Measurements from ENCODE around the gene PPEF2. TPM values are rescaled to one million over a fixed set of nuclear protein-coding genes. Genes with fewer than 3 reads are reported as not detected.
"Not testable (repeated sequence)": the region's sequence is repeated elsewhere in the genome, so short reads cannot be mapped to it uniquely, and the experiment has no call there.

PPEF2 gene, protein sequence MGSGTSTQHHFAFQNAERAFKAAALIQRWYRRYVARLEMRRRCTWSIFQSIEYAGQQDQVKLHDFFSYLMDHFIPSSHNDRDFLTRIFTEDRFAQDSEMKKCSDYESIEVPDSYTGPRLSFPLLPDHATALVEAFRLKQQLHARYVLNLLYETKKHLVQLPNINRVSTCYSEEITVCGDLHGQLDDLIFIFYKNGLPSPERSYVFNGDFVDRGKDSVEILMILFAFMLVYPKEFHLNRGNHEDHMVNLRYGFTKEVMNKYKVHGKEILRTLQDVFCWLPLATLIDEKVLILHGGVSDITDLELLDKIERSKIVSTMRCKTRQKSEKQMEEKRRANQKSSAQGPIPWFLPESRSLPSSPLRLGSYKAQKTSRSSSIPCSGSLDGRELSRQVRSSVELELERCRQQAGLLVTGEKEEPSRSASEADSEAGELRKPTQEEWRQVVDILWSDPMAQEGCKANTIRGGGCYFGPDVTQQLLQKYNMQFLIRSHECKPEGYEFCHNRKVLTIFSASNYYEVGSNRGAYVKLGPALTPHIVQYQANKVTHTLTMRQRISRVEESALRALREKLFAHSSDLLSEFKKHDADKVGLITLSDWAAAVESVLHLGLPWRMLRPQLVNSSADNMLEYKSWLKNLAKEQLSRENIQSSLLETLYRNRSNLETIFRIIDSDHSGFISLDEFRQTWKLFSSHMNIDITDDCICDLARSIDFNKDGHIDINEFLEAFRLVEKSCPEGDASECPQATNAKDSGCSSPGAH
- total RNA-seq: under 0.01 TPM

DNA sequence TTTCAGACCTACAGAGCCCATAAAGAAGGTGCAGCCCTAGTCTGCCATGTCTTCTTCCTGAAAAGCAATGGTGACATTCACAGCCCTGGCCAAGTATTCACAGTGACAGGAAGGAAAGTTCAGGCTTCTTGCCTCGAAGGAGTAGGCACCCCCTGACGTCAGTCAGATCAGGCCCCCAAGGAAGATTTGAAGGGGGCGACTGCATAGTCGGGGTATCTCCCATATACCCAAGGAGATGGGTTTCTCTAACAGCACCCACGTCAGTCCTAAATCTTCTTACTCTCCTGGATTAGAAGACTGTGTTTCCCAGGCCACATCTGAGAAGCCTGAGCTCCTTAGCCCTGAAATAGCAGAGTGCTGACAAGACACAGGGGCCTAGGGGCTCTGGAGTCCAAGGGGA, at the start of gene PPEF2:
TSS of gene PPEF2 (minus strand) at position 101 of the 400 bp plus-strand sequence. CDS start 6,127 bp downstream, outside the sequence.
- DNase-seq (ENCODE audit: low read depth in 2 of 3, low spot score in 2 of 3): no peak

DNA sequence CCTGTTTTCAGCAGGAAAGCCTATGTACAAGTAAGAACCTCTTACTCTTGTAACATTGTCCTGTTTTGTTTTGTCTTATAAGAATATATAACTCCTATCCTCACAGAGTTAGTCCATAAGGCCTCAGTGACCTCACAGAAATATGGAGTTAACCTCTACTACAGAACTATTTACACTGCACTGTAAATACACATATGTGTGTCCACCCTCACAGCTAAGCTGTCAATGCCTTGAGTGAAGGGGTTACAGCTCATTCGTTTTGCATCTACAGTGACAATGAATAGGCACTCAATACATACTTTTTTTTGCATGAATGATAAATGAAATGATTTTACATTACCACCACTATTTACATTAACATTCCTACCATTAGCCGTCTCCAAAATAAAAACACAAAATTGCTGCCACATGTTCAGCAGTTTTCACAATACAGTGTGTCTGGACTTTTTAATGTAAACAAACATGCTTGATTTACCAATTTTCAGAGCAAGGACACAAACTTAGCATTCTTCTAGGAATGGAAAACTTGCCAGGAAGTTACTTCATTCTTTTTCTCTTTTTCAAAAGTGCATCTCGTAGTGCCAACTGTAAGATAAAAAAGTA, 48.1 kb upstream of the PPEF2 start:
- no peak for DNase-seq (ENCODE audit: low read depth in 2 of 3, low spot score in 2 of 3)

DNA sequence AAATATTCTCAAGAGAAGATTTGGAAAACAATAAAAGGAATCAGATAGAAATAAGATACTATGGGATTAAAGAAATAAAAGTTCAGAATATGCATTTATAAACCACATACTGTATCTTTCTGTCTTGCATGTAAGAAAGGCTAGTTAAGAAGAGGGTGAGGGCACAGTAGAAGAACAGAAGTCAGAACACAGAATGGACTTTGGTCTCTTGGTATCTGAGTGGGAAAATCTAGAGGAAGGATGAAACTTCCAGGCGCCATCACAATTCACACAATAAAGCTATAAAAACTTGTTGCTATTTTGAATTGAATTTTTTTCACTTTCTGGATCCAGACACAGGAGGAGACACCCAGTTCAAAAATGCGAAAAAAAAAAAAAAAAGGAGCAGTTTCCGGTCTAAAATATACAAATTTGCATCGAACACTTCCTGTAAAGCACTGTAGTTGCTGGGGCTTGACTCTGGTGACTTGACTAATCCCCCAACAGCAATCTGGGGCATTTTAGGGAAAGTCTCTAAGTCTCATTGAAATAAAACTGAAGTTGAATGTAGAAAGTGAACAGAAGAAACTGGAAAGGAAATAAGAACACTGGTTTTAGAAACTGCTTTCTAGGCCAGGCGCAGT, 46.7 kb upstream of the PPEF2 start:
- no peak for DNase-seq (ENCODE audit: low read depth in 2 of 3, low spot score in 2 of 3)

DNA sequence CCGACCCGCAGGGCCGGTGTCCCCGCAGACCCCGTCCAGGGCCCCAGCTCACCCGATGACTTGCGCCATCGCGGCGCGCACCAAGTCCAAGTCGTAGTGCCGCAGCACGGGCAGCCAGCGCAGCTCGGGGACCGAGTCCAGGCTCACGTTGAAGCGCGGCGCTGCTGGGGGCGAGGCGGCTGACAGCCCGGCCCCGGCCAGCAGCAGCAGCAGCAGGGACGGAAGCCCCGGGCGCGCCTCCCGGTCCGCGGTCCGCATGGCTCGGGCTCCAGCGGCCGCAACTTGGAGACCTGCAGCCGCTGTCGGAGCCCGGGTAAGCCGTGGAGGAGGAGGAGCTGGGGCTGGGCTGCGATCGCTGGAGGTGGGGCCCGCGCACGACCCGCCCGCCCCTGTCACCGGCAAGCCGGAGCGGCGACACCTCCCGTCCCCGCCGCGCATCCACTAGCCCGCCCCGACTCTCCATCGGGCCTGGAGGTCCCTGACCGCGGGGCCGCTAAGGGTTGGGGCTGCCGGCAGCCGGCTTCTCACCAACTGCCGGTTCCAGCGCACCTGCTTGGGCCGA, 38.5 kb upstream of the PPEF2 start, which contains the start of gene NAAA:
TSS of gene NAAA (minus strand) at position 322 of the 562 bp plus-strand sequence. CDS start at position 258, 64 bp downstream.
- peak; percentile 49 to 87 (median 69) for DNase-seq (ENCODE audit: low read depth in 2 of 3, low spot score in 2 of 3)

DNA sequence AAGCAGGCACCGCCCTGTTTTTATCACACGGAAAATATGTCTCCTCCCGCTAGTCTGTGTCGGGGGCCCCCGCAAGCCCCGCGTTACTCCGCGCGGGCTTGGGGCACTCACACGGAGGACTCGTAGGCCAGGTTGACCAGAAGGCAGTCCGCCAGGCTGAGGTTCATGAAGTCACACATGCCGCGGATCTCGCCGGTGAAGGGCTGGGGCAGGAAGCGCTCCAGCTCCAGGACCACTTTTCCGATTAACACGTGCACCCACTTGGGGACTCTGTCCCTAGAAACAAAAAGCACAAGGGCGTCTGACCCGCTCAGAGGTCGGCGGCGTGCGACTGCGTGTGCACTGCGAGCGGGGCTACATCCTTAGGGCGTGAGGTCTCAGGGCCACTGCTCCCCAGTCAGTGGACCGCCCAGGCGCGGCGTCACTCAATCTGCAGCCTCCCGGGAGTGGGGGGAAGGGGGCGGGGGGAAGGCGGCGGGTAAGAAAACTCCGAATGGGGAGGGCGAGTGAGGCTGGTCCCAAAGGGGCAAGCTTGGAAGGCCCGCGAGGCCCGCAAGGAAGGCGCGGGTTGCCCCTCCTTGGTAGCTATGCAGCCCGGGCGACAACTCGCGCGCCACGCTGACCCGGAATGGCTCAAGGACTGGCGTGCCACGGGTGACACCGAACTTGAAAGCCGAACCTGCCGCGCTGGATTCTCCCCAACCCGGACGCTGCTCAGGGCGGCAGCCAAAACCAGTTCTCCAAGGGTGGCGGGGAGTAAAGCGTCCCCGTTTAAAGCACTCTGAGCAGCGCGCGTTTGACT, 37.8 kb upstream of the PPEF2 start:
- DNase-seq (ENCODE audit: low read depth in 2 of 3, low spot score in 2 of 3): peak; percentile 34 to 75 (median 64)

DNA sequence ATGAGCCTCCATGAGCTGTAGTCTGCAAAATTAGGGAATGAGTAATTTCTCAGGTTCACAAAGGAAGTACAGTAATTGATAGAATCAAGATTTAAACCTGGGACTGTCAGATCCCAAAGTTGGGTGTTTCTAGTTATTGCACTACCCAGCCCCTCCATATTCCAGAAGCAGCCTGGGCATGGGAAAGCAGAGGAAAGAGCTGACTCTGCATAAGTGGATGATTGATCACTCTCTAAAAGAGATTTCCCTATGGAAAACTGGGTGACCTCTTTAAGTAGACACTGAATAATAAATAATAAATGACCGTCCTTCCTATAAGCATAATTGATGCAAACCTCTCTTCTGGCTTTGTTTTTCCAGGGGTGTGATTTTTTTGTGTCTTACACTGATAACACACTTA, 33.4 kb upstream of the PPEF2 start:
- DNase-seq (ENCODE audit: low read depth in 2 of 3, low spot score in 2 of 3): no peak

DNA sequence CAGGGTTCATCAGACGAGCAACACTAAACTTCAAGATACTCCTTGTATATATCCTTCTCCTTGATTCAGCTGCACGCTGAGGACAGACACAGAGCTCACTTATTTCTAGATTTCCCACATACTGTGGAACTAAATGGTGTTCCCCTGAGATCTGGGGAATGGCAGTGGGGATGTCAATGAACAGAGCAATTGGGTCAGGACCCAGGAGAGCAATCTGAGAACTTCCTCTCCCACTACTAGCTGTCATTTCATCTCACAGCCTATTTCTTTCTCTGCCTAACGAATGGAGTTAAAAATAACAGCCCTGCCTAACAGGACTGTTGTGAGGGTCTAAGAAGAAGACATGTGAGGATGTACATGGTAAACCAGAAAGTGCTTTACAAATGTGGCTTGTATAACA, 27.9 kb upstream of the PPEF2 start:
- no peak for DNase-seq (ENCODE audit: low read depth in 2 of 3, low spot score in 2 of 3)

DNA sequence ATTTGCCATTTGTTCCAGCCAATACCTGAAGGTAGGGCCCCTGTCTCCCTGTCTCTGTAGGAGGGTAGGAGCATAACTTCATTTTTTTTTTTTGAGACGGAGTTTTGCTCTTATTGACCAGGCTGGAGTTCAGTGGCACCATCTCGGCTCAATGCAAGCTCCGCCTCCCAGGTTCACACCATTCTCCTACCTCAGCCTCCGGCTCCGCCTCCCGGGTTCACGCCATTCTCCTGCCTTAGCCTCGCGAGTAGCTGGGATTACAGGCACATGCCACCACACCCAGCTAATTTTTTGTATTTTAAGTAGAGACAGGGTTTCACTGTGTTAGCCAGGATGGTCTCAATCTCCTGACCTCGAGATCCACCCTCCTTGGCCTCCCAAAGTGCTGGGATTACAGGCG, 22.7 kb upstream of the PPEF2 start:
- DNase-seq (ENCODE audit: low read depth in 2 of 3, low spot score in 2 of 3): not testable (repeated sequence)

DNA sequence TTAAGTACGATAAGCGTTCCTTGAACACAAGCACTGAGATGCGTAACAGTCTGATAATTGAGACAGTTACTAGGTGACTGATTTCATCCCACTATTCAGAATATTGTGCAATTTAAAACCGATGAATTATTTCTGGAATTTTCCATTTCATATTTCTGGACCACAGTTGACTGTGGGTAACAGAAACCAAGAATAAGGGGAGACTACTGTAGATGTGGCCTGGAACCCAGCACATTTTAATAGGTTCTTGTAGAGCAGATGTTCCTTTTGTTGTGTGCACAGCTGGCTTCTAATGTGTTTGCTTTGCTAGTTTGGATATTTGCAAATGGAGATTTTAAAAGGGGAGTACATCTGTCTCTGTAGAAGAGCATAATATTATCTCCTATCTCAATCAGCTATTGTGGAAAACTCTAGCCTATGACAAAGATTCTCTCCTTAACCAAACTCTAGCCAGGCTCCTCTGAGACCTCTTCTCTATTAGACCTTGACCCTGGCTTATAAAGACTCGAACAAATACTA, 22.1 kb upstream of the PPEF2 start:
- no peak for DNase-seq (ENCODE audit: low read depth in 2 of 3, low spot score in 2 of 3)

DNA sequence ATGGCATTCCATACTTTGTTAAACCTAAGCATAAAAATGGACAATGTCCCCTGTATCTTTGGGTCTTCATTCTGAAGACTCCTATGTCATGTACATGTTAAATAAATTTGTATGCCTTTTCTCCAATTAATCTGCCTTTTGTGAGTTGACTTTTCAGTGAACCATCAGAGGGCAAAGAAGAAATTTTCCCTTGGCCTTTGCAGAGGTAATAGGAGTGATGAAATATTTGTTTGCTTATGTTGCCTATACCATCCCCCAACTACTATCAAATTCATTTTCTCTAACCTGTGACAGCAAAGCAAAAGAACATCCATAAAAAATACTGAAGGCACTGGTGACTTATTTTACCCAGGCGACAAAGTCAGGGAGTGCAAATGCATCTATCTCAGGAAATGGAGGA, 20.3 kb upstream of the PPEF2 start:
- DNase-seq (ENCODE audit: low read depth in 2 of 3, low spot score in 2 of 3): no peak

DNA sequence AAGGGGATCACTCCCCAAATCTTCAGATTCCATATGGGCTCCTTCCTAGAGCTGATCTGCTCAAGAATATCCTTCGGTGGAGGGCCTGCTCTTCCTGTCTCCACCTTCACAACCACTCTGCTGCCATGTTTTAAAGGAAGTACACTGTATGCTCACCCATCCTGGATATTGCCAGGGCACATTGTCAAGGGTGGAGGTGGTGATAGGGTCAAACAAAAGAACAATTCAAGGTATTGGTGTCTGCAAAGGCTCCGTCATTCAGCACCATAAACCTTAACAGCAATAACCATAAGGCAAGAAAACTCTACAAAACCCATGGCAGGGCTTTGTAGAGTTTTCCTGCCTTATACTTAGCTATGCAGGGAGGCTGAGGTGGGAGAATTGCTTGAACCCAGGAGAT, 19.7 kb upstream of the PPEF2 start:
- no peak for DNase-seq (ENCODE audit: low read depth in 2 of 3, low spot score in 2 of 3)

DNA sequence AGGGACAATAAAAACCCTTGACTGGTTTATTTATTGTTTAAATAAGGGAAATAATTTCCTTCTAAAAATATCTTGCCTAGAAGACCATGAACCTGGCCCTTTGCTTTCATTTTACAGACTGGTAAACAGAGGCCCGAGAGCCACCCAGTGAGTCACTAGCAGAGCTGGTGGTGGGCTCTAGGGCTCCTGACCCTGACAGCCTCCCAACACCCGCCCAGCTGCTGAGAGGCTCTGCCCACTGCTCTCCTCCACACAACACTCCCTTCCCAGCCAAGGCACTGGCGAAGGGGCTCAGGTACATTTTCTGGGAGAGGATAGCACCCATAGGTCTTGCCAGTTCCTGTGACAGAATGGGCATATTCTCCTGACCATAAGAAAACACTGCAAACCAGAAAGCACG, 18.1 kb upstream of the PPEF2 start:
- no peak for DNase-seq (ENCODE audit: low read depth in 2 of 3, low spot score in 2 of 3)

DNA sequence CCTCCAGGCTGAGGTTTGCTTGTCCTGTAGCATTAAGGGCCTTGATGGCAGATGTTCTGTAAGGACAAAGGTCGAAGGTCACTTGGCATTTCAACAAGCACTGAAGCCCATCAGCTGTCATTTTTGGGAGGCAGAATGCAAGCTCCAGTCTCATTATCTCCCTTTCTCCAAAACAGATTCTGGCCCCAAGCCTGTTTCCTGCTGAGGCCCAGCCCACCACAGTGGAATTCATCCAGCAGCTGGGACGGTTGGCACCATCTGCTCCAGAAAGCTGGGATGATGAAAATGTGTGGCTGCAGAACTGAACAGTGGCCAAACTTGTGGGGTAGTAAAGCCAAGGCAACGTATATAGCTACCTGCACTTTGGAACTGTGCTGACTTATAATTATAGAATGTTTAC, 17.7 kb upstream of the PPEF2 start:
- DNase-seq (ENCODE audit: low read depth in 2 of 3, low spot score in 2 of 3): no peak

DNA sequence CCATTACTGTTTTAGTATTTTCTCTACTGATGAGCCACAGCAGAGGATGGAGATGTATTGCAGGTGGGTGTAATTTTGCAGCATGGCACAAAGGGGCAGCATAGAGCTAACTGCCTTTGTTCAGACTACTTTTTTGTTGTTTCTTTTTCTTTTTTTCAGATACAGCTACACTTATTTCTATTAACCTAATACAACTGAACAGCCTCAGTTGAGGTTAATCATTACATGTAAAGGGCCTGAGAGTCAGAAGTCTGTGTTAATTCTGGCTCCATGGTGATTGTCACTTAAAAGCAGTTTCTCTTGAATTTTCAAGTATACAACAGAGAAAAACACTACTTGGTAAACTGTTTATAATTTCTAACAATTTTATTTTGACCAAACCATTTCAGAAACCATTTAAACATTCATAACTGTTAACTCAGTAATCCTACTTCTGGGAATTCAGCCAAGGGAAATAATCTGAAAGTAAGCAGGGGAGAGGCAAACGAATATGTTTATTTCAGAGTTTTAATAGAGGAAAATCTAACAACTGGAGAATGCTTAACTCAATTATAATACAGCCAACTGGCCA, 13.9 kb upstream of the PPEF2 start:
- peak in 2 of 3 donors; percentile 42 to 50 for DNase-seq (ENCODE audit: low read depth in 2 of 3, low spot score in 2 of 3)

DNA sequence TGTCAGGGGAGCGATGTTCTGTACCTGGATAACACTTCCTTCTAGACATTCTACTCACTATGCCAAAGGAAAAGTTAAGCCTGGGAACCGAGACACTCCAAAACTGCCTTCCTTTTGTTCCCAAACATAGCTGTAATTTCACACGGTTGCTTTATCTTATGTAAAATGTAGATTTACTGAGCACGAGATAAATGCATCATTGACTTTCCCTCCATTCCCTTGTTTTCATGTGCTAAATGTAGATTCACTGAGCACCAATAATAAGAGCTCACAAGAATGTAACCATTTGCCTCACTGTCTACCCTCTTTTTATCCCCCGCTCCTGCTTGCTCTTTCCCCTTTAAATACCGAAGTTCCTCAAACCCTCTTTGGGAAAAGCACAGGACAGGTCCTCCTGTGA, 10.7 kb upstream of the PPEF2 start:
- DNase-seq (ENCODE audit: low read depth in 2 of 3, low spot score in 2 of 3): no peak

DNA sequence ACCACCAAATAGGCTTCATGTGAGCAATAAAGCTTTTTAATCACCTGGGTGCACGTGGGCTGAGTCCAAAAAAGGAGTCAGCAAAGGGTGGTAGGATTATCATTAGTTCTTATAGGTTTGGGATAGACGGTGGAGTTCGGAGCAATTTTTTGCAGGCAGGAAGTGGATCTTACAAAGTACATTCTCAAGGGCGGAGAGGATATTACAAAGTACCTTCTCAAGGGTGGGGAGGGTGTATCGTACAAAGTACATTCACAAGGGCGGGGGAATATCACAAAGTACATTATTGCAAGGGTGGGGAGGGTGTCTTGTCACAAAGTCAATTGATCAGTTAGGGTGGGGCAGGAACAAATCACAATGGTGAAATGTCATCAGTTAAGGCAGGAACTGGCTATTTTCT, 8.6 kb upstream of the PPEF2 start:
- DNase-seq (ENCODE audit: low read depth in 2 of 3, low spot score in 2 of 3): not testable (repeated sequence)

DNA sequence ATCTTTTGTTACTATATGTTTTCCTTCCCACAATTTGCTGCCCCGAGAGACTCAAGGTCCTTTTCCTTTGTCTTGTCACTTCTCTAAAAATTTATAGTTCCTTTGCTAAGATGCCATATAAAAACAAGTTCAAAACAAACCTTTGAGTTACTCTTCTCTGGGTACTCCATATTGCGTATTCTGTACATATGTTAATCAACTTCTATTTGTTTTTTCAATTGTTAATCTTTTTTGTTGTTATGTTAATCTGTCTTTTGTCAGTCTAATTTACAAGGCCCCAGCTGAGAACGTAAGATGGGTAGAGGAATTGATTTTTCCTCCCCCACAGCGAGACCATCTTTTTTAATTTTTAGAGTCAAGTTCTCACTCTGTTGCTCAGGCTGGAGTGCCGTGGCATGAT, 7.2 kb upstream of the PPEF2 start:
- DNase-seq (ENCODE audit: low read depth in 2 of 3, low spot score in 2 of 3): no peak

DNA sequence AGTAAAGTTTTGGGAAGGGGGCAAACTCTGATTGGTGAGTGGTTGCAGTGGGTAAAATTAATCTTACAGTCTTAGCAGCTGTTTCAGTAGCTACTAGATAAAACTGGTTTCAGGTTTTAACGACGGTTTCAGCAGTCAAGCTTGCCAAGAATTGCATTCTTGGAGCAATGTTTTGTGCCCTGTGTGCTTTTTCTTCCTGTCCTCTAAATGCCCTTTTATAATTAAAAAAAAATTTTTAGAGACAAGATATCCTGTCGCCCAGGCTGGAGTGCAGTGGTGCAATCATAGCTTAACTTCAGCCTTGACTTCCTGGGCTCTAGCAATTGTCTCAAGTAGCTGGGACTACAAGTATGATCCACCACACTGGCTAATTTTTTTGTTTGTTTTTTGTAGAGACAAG, 6.3 kb upstream of the PPEF2 start:
- no peak for DNase-seq (ENCODE audit: low read depth in 2 of 3, low spot score in 2 of 3)

DNA sequence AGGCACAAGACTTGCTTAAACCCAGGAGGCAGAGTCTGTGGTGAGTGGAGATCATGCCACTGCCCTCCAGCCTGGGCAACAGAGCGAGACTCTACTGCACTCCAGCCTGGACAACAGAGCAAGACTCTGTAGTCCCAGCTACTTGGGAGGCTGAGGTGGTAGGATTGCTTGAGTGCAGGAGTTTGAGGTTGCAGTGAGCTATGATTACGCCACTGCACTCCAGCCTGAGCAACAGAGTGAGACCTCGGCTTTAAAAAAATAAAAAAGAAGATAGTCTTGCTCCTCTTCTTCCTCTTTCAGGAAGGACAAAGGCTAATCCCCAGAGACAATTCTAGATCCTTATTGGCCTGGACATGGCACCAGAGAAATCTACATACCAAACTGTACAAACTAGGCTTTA, 5.7 kb upstream of the PPEF2 start:
- DNase-seq (ENCODE audit: low read depth in 2 of 3, low spot score in 2 of 3): no peak
